Coronary artery (tissue), 2 donors: Measurements from ENCODE around the gene HMGN4.
A peak's percentile ranks its signal among the peaks of the same experiment; 100 is the strongest.
"Not testable (repeated sequence)": the region's sequence is repeated elsewhere in the genome, so short reads cannot be mapped to it uniquely, and the experiment has no call there.

Source experiments
- DNase-seq: peaks from one replicate; pipeline ENCODE4 v3.0.0-alpha.2; 2017; ENCODE audit warnings: low spot score
- H3K27ac ChIP-seq, 2 donors: fragments of 200-600 bp; sonication (generic); one replicate each; pipeline ENCODE4 v1.5.1; 2016 to 2019
- H3K4me3 ChIP-seq: fragments of 200-600 bp; sonication (generic); 2 replicates; pipeline ENCODE4 v1.5.1; 2016; ENCODE audit warnings: mild to moderate bottlenecking, moderate library complexity
- TF ChIP-seq, protein P1 (sequence below): fragments of 200-600 bp; sonication (generic); IDR thresholded peaks from one replicate; pipeline ENCODE4 v1.5.1; 2019; ENCODE audit warnings: antibody characterized with exemption

Gene HMGN4

GRCh38 chr6:26497610-26498009 is 40.6 kb upstream of the HMGN4 start:
- TF ChIP-seq, protein P1, sequence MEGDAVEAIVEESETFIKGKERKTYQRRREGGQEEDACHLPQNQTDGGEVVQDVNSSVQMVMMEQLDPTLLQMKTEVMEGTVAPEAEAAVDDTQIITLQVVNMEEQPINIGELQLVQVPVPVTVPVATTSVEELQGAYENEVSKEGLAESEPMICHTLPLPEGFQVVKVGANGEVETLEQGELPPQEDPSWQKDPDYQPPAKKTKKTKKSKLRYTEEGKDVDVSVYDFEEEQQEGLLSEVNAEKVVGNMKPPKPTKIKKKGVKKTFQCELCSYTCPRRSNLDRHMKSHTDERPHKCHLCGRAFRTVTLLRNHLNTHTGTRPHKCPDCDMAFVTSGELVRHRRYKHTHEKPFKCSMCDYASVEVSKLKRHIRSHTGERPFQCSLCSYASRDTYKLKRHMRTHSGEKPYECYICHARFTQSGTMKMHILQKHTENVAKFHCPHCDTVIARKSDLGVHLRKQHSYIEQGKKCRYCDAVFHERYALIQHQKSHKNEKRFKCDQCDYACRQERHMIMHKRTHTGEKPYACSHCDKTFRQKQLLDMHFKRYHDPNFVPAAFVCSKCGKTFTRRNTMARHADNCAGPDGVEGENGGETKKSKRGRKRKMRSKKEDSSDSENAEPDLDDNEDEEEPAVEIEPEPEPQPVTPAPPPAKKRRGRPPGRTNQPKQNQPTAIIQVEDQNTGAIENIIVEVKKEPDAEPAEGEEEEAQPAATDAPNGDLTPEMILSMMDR, result no peak
- no peak for DNase-seq
- H3K4me3 ChIP-seq, result no peak overlapping the region
- no peak overlapping the region for H3K27ac ChIP-seq

DNA sequence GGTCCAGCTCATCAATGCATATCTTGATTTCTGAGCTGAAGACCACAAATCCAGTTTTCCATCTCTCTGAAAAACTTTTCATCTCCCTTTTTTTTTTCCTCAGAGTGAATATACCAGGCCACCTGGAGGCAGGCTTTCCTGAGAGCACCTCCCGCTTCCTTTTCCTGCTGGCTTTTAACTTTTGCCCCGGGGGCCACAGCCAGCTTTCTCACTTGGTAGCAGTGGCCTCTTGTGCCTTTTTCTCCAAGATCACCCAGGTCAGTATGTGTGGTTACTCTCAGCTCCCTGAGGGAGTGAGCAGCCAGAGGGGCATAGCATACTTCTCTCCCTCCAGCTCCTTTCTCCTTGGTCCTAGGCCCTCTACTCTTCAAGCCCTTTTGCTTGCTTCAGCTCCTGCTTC is 38.1 kb upstream of the HMGN4 start, which contains the start of gene BTN1A1:
Gene BTN1A1, plus strand, starts transcription at position 202 of the 400 bp plus-strand sequence. CDS start 984 bp downstream, outside the sequence.
- no peak within 1 kb of the TSS for H3K27ac ChIP-seq
- no peak within 1 kb of the TSS for H3K4me3 ChIP-seq
- DNase-seq, result no peak
- TF ChIP-seq, protein P1, result no peak

DNA sequence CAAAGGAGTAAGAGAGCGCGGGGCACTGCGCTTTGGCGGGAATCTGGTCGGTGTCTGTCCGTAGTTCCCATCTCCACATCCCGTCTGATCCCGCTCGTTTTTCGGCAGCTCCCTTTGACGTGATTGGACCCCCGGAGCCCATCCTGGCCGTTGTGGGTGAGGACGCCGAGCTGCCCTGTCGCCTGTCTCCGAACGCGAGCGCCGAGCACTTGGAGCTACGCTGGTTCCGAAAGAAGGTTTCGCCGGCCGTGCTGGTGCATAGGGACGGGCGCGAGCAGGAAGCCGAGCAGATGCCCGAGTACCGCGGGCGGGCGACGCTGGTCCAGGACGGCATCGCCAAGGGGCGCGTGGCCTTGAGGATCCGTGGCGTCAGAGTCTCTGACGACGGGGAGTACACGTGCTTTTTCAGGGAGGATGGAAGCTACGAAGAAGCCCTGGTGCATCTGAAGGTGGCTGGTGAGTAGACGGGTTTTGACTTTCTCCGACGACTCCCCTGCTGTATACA is 36.6 kb upstream of the HMGN4 start:
- Histone ChIP-seq H3K4me3 (peak overlapping the region; percentile 64), H3K27ac (no peak overlapping the region)
- no peak for DNase-seq
- TF ChIP-seq, protein P1, result no peak

GRCh38 chr6:26502165-26502564 is 36.0 kb upstream of the HMGN4 start:
- Histone ChIP-seq H3K4me3 (peak overlapping the region; percentile 64), H3K27ac (no peak overlapping the region)
- no peak for DNase-seq
- TF ChIP-seq, protein P1, result no peak

- Histone ChIP-seq H3K4me3 (no peak overlapping the region), H3K27ac (no peak overlapping the region)
- DNase-seq, result no peak
- TF ChIP-seq, protein P1, result no peak
Observed at GRCh38 chr6:26502626-26503025, 35.5 kb upstream of the HMGN4 start.

DNA sequence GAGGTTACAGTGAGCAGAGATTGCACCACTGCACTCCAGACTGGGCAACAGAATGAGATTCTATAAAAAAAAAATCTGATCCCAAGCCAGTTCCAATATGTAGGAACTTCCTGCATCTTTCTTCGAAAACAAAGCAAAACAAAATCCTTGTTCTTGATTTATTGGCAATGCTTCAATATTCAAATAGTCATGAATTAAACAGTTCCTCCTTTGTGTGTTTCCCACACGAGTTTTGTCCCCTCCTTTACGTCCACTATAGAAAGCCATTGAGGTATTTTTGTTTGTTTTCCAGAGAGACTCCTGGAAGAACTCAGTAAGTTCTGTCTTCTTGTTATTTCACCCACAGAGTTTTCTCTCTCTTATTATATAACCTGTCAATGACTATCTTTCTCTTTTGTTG is 30.5 kb upstream of the HMGN4 start:
- DNase-seq, result no peak
- H3K27ac ChIP-seq, result no peak overlapping the region
- TF ChIP-seq, protein P1, result no peak
- H3K4me3 ChIP-seq, result no peak overlapping the region

- not testable (repeated sequence) for H3K4me3 ChIP-seq, DNase-seq, H3K27ac ChIP-seq
Observed at GRCh38 chr6:26511033-26511432, 27.1 kb upstream of the HMGN4 start.

GRCh38 chr6:26514984-26515383 is 23.2 kb upstream of the HMGN4 start:
- TF ChIP-seq, protein P1, result no peak
- Histone ChIP-seq H3K4me3 (no peak overlapping the region), H3K27ac (no peak overlapping the region)
- no peak for DNase-seq
